Choroid plexus epithelial cell (primary cell): ENCODE data around the gene FGF8.
A peak's percentile ranks its signal among the peaks of the same experiment; 100 is the strongest.

Experiments used
- DNase-seq: peaks from one replicate; pipeline ENCODE4 v3.0.0-alpha.2; 2010; ENCODE audit warnings: low read depth
- H3K4me3 ChIP-seq: 2 replicates; pipeline ENCODE4 v1.5.1; 2011; ENCODE audit warnings: low read depth, mild to moderate bottlenecking, control low read depth, low read length, moderate library complexity
- CTCF ChIP-seq: conservative IDR thresholded peaks from 2 replicates; pipeline ENCODE4 v1.5.1; 2011; ENCODE audit warnings: low read depth, mild to moderate bottlenecking, control low read depth, inconsistent platforms, low read length, moderate library complexity

FGF8 gene, protein sequence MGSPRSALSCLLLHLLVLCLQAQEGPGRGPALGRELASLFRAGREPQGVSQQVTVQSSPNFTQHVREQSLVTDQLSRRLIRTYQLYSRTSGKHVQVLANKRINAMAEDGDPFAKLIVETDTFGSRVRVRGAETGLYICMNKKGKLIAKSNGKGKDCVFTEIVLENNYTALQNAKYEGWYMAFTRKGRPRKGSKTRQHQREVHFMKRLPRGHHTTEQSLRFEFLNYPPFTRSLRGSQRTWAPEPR

GRCh38 chr10:101775273-101776160 lies at the start of gene FGF8:
Gene FGF8 (minus strand): TSS chr10:101776114. CDS start chr10:101775900, 214 bp downstream.
- TF ChIP-seq CTCF, result no peak
- DNase-seq, result no peak
- H3K4me3 ChIP-seq, result no peak within 1 kb of the TSS

DNA sequence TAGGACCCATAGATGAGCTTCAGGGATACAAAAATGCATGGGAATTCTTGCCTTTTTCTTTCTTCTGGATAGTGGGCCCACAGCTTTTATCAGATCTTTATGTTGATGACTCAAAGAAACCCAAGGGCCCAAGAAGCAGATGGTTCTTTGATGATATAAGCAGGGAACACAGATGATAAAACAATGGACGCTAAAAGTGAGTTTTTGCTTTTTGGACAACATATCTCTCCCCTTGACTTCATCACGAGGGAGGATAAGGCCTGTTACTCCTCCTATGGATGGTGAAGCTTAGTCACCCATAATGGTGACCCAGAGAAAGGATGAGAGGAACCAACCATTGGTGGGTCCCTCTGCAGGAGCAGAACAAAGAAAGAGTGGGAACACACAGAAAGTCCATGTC lies 48.8 kb upstream of the FGF8 start:
- H3K4me3 ChIP-seq, result no peak overlapping the region
- DNase-seq, result no peak

DNA sequence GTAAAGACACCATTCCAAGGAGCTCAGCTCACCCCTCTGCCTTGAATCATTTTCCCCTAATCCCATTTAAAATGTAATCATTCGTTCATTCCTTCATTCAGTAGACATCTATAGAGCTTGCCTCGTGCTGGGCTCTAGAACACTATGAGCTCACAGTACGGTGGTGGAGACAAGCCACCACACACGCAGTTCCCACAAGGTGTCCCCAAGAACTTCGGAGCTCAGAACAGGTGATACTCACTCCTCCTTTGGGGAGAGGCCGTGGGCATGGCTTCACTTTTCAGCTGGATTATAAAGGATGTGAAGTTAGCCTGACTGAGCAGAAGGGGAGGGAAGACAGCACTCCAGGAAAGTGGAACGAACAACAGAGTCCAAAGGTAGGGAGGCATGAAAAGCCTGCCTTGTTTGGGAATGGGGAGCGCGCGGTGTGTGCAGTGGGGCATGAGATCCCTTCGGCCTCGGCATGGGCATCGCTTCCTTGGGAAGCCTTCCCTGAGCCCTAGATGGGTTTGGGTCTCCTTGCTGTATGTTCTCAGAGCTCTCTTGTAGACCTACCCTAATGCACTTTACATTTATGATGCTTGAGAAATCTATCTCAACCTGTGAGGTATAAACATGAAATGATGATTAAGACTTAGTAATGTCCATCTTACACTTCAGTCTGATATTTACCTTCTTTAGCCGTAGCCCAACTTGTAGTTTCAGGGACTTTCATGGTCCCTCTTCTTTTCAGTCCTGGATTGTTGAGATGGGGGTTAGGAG lies 43.1 kb upstream of the FGF8 start:
- TF ChIP-seq CTCF, result no peak
- no peak for DNase-seq
- peak overlapping the region; percentile 59 for H3K4me3 ChIP-seq

More for the DNA sequence above, 48.8 kb upstream of the FGF8 start:
- no peak for TF ChIP-seq CTCF

DNA sequence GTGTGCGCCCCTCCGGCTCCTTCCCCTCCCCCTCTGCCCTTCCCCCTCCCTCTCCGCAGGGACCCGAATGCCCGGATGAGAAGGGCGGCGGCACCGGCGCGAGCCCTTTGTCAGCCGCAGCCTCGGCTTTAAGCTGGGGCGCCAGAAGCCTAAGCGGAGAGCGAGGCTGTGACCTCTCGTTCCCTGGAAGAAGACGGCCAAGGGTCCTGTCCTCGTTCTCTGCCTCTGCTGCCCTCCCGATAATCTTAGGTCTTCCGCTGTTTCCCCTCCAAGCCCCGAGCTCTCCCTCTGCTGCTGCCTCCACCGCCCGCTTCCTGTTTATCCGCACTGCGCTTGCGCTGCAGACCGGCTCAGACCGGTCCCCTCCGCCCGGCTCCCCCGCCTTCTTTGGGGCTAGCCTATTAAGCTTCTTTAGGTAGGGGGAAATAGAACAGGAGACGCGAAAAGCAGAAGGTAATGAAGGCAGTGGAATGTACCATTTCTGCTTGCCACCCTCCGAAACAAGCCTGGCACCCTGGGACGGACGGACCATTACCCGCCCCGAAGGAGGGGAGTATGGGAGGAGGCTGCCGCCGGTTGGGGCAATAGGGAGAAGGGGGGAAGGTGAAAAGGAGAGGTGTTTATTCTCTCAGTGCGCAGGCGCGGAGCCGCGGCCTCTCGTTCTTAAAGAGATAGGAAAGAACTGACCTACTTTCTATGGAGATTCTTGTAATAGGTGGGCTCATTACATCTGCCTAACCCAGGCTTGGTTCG lies 42.4 kb upstream of the FGF8 start, which contains the start of gene OGA:
OGA (minus strand) TSS at position 326 of the 753 bp plus-strand sequence. CDS start 422 bp downstream, outside the sequence.
- peak within 1 kb of the TSS; percentile 96 for H3K4me3 ChIP-seq
- DNase-seq, result peak; percentile 100
- no peak for TF ChIP-seq CTCF

GRCh38 chr10:101817337-101818118 lies 41.6 kb upstream of the FGF8 start:
- peak overlapping the region; percentile 96 for H3K4me3 ChIP-seq
- TF ChIP-seq CTCF, result no peak
- DNase-seq, result peak; percentile 98
